Body of pancreas (tissue), 4 donors: ENCODE data around the gene SHC4. TPM values are rescaled to one million over a fixed set of nuclear protein-coding genes. Genes with fewer than 3 reads are reported as not detected.

Source experiments
- ATAC-seq: fragments of 150-250 bp; one replicate; pipeline ENCODE4 v1.9.1; 2016
- DNase-seq, 4 donors: peaks; one replicate each; pipeline ENCODE4 v3.0.0-alpha.2; 2019
- H3K27ac ChIP-seq, 4 donors: fragments of 200-600 bp; sonication (generic); 1 replicate in 3 of 4; 2 replicates in 1 of 4; pipeline versions ENCODE4 v1.5.1 to v1.6.1; 2016 to 2019; ENCODE audit warnings: mild to moderate bottlenecking in 1 of 4, mixed read lengths in 1 of 4, moderate library complexity in 1 of 4
- H3K27me3 ChIP-seq, 2 donors: fragments of 200-600 bp; sonication (generic); one replicate each; pipeline ENCODE4 v1.6.0; 2016; ENCODE audit warnings: mild to moderate bottlenecking in 1 of 2
- H3K36me3 ChIP-seq, 2 donors: fragments of 200-600 bp; sonication (generic); replicated peaks in 1 of 2; 2 replicates each; pipeline ENCODE4 v1.5.1; 2016; ENCODE audit warnings: low read depth in 2 of 2; ENCODE audit not compliant: insufficient read depth in 1 of 2
- H3K4me1 ChIP-seq: fragments of 200-600 bp; sonication (generic); one replicate; pipeline ENCODE4 v1.6.0; 2016
- H3K4me3 ChIP-seq, 2 donors: fragments of 200-600 bp; sonication (generic); 1 replicate in 1 of 2; 2 replicates in 1 of 2; pipeline ENCODE4 v1.5.1; 2016 to 2019
- H3K9me3 ChIP-seq, 3 donors: fragments of 200-600 bp; sonication (generic); 1 replicate in 2 of 3; 2 replicates in 1 of 3; pipeline ENCODE4 v1.5.1; 2016
- CTCF ChIP-seq, 7 experiments: fragments of 450-650 bp in 4 of 7; fragments of 200-600 bp in 3 of 7; sonication (generic) in 3 of 7; IDR thresholded peaks; one replicate each; pipeline ENCODE4 v1.5.1; 2016 to 2019; ENCODE audit warnings: antibody characterized with exemption in 7 of 7
- POLR2A ChIP-seq, 3 donors: fragments of 450-650 bp; IDR thresholded peaks; one replicate each; pipeline ENCODE4 v1.6.1; 2016; ENCODE audit warnings: antibody characterized with exemption in 3 of 3, mild to moderate bottlenecking in 2 of 3
- WGBS, 2 donors: methylation state at CpG; one replicate each; pipeline ENCODE4 v1.1.5; 2017; 5-methylcytosine and 5-hydroxymethylcytosine counted together
- intact Hi-C: fragments of 100-400 bp; cut with DNase I; formaldehyde crosslinking; loops from one replicate; pipeline ENCODE4 v1.15.1; 2023
- total RNA-seq, 2 donors: library from RNA; depleted of rRNA; stranded (reverse); fragments of >200 nt; gene quantifications; one replicate each; pipeline ENCODE4 v1.1.0, GENCODE V29; 2016

SHC4 gene
- total RNA-seq, 2 donors from 2014 or later: 0.78 TPM; not detected in 1

GRCh38 chr15:48875241-48875960 lies 88.3 kb downstream of the SHC4 start:
- Histone ChIP-seq H3K27ac (no peak overlapping the region), H3K9me3 (no peaks in the 10 kb centered on the region), H3K36me3 (no peaks in the 10 kb centered on the region), H3K4me3 (no peak overlapping the region), H3K4me1 (peaks cover 17% of the 10 kb centered on the region), H3K27me3 (peaks cover 0 to 3% of the 10 kb centered on the region in 2 donors)
- 64 to 66% methylated on average over 2 of the region's 2 CpGs for WGBS, 2 donors
- intact Hi-C loops: loop anchor here (10.0 kb wide), 1 partner anchor 749 kb away; the partner anchor contains the start of genes DTWD1 and FAM227B
- no peak for TF ChIP-seq POLR2A (IDR thresholded peaks at IDR 0.05)
- TF ChIP-seq CTCF (IDR thresholded peaks at IDR 0.05): no peak
- ATAC-seq: no peak
- no peak for DNase-seq

- TF ChIP-seq POLR2A (IDR thresholded peaks at IDR 0.05) (no peak), CTCF (IDR thresholded peaks at IDR 0.05) (no peak)
- 53 to 65% methylated on average over 2 of the region's 2 CpGs for WGBS, 2 donors
- ATAC-seq (no peak), DNase-seq (no peak)
- intact Hi-C loops: loop anchor here (10.0 kb wide), 1 partner anchor 752 kb away; the partner anchor contains the start of genes DTWD1 and FAM227B
- no peaks in the 10 kb centered on the region for H3K9me3 ChIP-seq
- H3K27me3 ChIP-seq: peaks cover 0 to 3% of the 10 kb centered on the region in 2 donors
- H3K4me1 ChIP-seq: no peaks in the 10 kb centered on the region
- H3K4me3 ChIP-seq: no peak overlapping the region
- H3K27ac ChIP-seq: no peak overlapping the region
- H3K36me3 ChIP-seq: no peaks in the 10 kb centered on the region
Observed at GRCh38 chr15:48872632-48873031, 91.1 kb downstream of the SHC4 start.

GRCh38 chr15:48871542-48871941 lies 92.2 kb downstream of the SHC4 start:
- TF ChIP-seq POLR2A (IDR thresholded peaks at IDR 0.05) (no peak), CTCF (IDR thresholded peaks at IDR 0.05) (no peak)
- no peaks in the 10 kb centered on the region for H3K36me3 ChIP-seq
- ATAC-seq (no peak), DNase-seq (no peak)
- no peaks in the 10 kb centered on the region for H3K9me3 ChIP-seq
- intact Hi-C loops: loop anchor here (10.0 kb wide), 1 partner anchor 753 kb away; the partner anchor contains the start of genes DTWD1 and FAM227B
- no peak overlapping the region for H3K27ac ChIP-seq
- H3K4me3 ChIP-seq: no peak overlapping the region
- H3K4me1 ChIP-seq: no peaks in the 10 kb centered on the region
- H3K27me3 ChIP-seq: peaks cover 0 to 3% of the 10 kb centered on the region in 2 donors

GRCh38 chr15:48869966-48870365 lies 93.8 kb downstream of the SHC4 start:
- Histone ChIP-seq H3K36me3 (no peaks in the 10 kb centered on the region), H3K9me3 (no peaks in the 10 kb centered on the region), H3K27ac (no peak overlapping the region), H3K4me3 (no peak overlapping the region), H3K4me1 (peaks cover 9% of the 10 kb centered on the region), H3K27me3 (peaks cover 0 to 3% of the 10 kb centered on the region in 2 donors)
- intact Hi-C loops: loop anchor here (10.0 kb wide), 1 partner anchor 755 kb away; the partner anchor contains the start of genes DTWD1 and FAM227B
- 93 to 95% methylated on average over 1 of the region's 1 CpG for WGBS, 2 donors
- ATAC-seq (no peak), DNase-seq (no peak)
- no peak for TF ChIP-seq POLR2A (IDR thresholded peaks at IDR 0.05)
- no peak for TF ChIP-seq CTCF (IDR thresholded peaks at IDR 0.05)

GRCh38 chr15:48868536-48868935 lies 95.2 kb downstream of the SHC4 start:
- DNase-seq: no peak
- no peak overlapping the region for H3K4me3 ChIP-seq
- no peak overlapping the region for H3K27ac ChIP-seq
- H3K9me3 ChIP-seq: no peaks in the 10 kb centered on the region
- TF ChIP-seq CTCF (IDR thresholded peaks at IDR 0.05) (no peak), POLR2A (IDR thresholded peaks at IDR 0.05) (no peak)
- H3K27me3 ChIP-seq: no peaks in the 10 kb centered on the region
- no peaks in the 10 kb centered on the region for H3K36me3 ChIP-seq
- intact Hi-C loops: no loop called here
- 51 to 54% methylated on average over 2 of the region's 2 CpGs for WGBS, 2 donors
- no peak for ATAC-seq
- H3K4me1 ChIP-seq: peaks cover 12% of the 10 kb centered on the region
